PC-3 (cell line): ENCODE measurements around the gene ADGRD1. TPM values are rescaled to one million over a fixed set of nuclear protein-coding genes. Genes with fewer than 3 reads are reported as not detected.
"Not testable (repeated sequence)": the region's sequence is repeated elsewhere in the genome, so short reads cannot be mapped to it uniquely, and the experiment has no call there.

Experiments used
- ATAC-seq: fragments of 200-7000 bp; cut with Tn5 transposase; 2 replicates; pipeline ENCODE4 v1.9.1; 2020; ENCODE audit warnings: mild to moderate bottlenecking, moderate library complexity
- BruUV-seq: library from RNA; stranded (reverse); fragments of 400-500 nt; replicated peaks from 2 replicates; lab custom pipeline; 2021; lab: Mats Ljungman, UMichigan
- CTCF ChIA-PET: fragments of 300-600 bp; sonication (Branson Sonifier 250); formaldehyde crosslinking; loops from one replicate; lab custom pipeline; 2022; ENCODE audit warnings: antibody characterized with exemption; lab: Charles Lee
- POLR2A ChIA-PET: fragments of 300-600 bp; sonication (Branson Sonifier 250); formaldehyde crosslinking; loops from one replicate; lab custom pipeline; 2022; ENCODE audit warnings: antibody characterized with exemption; ENCODE audit not compliant: unreplicated experiment; lab: Charles Lee
- DNase-seq: peaks from one replicate; pipeline ENCODE4 v3.0.0-alpha.2; 2015
- H2AFZ ChIP-seq: fragments of 300-600 bp; sonication (generic); 2 replicates; pipeline ENCODE4 v1.6.0; 2016; ENCODE audit warnings: antibody characterized with exemption, low read length
- H3F3A ChIP-seq: fragments of 300-600 bp; sonication (generic); one replicate; pipeline ENCODE4 v1.6.0; 2017; ENCODE audit warnings: antibody characterized with exemption, low read length, control low read depth, mild to moderate bottlenecking; ENCODE audit not compliant: unreplicated experiment
- H3K27ac ChIP-seq: fragments of 300-600 bp; sonication (generic); 2 replicates; pipeline ENCODE4 v1.5.1; 2016; ENCODE audit warnings: mild to moderate bottlenecking, low read length
- H3K27me3 ChIP-seq: fragments of 300-600 bp; sonication (generic); 2 replicates; pipeline ENCODE4 v1.6.1; 2016; ENCODE audit warnings: low read length, mixed read lengths
- H3K36me3 ChIP-seq: fragments of 300-600 bp; sonication (generic); 2 replicates; pipeline ENCODE4 v1.6.1; 2016; ENCODE audit warnings: low read depth, mixed run types, low read length, mixed read lengths
- H3K4me1 ChIP-seq: fragments of 300-600 bp; sonication (generic); 2 replicates; pipeline ENCODE4 v1.5.1; 2016; ENCODE audit warnings: low read length; ENCODE audit not compliant: insufficient read depth
- H3K4me2 ChIP-seq: fragments of 300-600 bp; sonication (generic); 2 replicates; pipeline ENCODE4 v1.6.0; 2016; ENCODE audit warnings: low read length
- H3K4me3 ChIP-seq: fragments of 300-600 bp; sonication (generic); 2 replicates; pipeline ENCODE4 v1.5.1; 2016; ENCODE audit warnings: mild to moderate bottlenecking, low read length, mixed read lengths
- H3K79me2 ChIP-seq: fragments of 300-600 bp; sonication (generic); 2 replicates; pipeline ENCODE4 v1.6.1; 2017; ENCODE audit warnings: low read length, mixed read lengths
- H3K9ac ChIP-seq: fragments of 300-600 bp; sonication (generic); 2 replicates; pipeline ENCODE4 v1.6.0; 2016; ENCODE audit warnings: mild to moderate bottlenecking, low read length
- H3K9me2 ChIP-seq: fragments of 300-600 bp; sonication (generic); replicated peaks from 2 replicates; pipeline ENCODE4 v1.6.1; 2016; ENCODE audit warnings: mixed run types, low read length, mixed read lengths
- H3K9me3 ChIP-seq: fragments of 300-600 bp; sonication (generic); 2 replicates; pipeline ENCODE4 v1.6.1; 2016; ENCODE audit warnings: low read length, mixed read lengths
- H4K20me1 ChIP-seq: fragments of 300-600 bp; sonication (generic); 2 replicates; pipeline ENCODE4 v1.6.1; 2016; ENCODE audit warnings: low read length, mixed read lengths
- EZH2 ChIP-seq: fragments of 300-600 bp; sonication (generic); IDR thresholded peaks from one replicate; pipeline ENCODE4 v1.6.1; 2017; ENCODE audit warnings: antibody characterized with exemption, mild to moderate bottlenecking, low read length; ENCODE audit not compliant: unreplicated experiment
- EZH2phosphoT487 ChIP-seq: fragments of 300-600 bp; sonication (generic); IDR thresholded peaks from 2 replicates; pipeline ENCODE4 v1.6.1; 2018; ENCODE audit warnings: mild to moderate bottlenecking, antibody characterized with exemption, low read length, borderline replicate concordance
- intact Hi-C: fragments of 100-400 bp; cut with micrococcal nuclease; formaldehyde crosslinking; loops from 2 replicates; pipeline ENCODE4 v1.9.0; 2023
- total RNA-seq: library from RNA; depleted of rRNA; stranded (reverse); fragments of >200 nt; gene quantifications from 2 replicates; pipeline ENCODE4 v1.2.3, GENCODE V29; 2014
- TF ChIP-seq, protein P1 (sequence below): fragments of 300-600 bp; sonication (generic); conservative IDR thresholded peaks from 2 replicates; pipeline ENCODE4 v1.5.1; 2017; ENCODE audit warnings: antibody characterized with exemption, low read depth, mild to moderate bottlenecking, low read length

Gene ADGRD1
- total RNA-seq, 1 experiment from 2014 or later, result 0.18 TPM

DNA sequence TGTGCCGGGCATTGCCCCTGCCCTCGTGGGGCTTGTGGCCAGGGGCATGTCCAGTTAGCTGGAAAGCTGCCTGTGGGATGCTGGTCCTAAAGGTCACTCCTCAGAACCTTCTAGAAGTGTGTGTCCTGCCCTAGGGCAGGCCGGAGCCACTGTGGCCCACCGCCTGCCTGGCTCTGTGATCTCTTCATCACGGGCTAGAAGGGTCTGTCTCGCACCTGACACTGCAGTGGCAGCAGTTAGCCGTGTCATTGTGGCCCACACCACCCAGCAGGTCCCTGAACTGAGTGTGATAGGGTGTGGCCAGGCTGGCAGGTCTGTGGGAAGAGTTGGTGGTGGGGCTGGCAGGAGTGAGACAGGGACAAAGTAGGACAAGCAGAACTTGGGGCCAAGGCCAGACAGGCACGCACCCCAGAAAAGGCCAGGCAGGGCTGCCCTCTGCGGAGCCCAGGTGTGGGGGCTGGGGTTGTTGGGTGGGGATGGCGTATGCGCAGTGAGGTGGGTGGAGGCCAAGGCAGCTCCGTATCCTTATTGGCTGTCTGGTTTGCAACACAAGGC, 41.2 kb downstream of the ADGRD1 start:
- intact Hi-C loops, result no loop called here
- TF ChIP-seq EZH2 (no peak), EZH2phosphoT487 (no peak)
- TF ChIP-seq, protein P1, sequence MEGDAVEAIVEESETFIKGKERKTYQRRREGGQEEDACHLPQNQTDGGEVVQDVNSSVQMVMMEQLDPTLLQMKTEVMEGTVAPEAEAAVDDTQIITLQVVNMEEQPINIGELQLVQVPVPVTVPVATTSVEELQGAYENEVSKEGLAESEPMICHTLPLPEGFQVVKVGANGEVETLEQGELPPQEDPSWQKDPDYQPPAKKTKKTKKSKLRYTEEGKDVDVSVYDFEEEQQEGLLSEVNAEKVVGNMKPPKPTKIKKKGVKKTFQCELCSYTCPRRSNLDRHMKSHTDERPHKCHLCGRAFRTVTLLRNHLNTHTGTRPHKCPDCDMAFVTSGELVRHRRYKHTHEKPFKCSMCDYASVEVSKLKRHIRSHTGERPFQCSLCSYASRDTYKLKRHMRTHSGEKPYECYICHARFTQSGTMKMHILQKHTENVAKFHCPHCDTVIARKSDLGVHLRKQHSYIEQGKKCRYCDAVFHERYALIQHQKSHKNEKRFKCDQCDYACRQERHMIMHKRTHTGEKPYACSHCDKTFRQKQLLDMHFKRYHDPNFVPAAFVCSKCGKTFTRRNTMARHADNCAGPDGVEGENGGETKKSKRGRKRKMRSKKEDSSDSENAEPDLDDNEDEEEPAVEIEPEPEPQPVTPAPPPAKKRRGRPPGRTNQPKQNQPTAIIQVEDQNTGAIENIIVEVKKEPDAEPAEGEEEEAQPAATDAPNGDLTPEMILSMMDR, result no peak
- Histone ChIP-seq H3K4me1 (no peaks in the 10 kb centered on the region), H3K9me3 (peaks cover 12% of the 10 kb centered on the region; the same call in 1 of the 2 replicates), H3K27ac (no peak overlapping the region), H3F3A (no peaks in the 10 kb centered on the region), H3K4me2 (no peak overlapping the region), H3K4me3 (no peak overlapping the region), H3K79me2 (no peaks in the 10 kb centered on the region), H3K9ac (no peak overlapping the region), H2AFZ (no peak overlapping the region), H3K36me3 (no peaks in the 10 kb centered on the region), H4K20me1 (no peaks in the 10 kb centered on the region), H3K27me3 (peaks cover 37% of the 10 kb centered on the region), H3K9me2 (no peaks in the 10 kb centered on the region)
- ChIA-PET POLR2A (no interaction called here), CTCF (no interaction called here)
- ATAC-seq (no peak), DNase-seq (no peak)
- no TSS peak for BruUV-seq

DNA sequence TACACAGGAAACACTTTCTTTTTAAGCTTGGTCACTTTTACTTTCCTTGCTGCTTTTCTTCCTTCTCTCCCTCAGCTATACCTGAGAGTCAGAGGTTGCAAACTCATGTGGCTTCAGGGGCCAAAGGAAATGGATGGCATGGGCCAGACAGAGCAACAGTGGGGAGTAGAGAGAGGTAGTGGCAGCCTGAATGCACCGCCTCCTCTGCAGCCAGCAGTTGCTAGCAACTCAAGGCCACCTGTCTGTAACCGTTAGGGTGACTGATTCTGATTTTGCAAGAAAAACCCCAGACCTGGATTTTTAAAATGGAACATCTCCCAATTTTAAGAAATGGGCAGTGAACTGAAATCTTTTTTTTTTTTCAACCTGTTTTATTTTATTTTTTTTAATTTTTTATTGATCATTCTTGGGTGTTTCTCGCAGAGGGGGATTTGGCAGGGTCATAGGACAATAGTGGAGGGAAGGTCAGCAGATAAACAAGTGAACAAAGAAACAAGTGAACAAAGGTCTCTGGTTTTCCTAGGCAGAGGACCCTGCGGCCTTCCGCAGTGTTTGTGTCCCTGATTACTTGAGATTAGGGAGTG, 41.8 kb downstream of the ADGRD1 start:
- POLR2A ChIA-PET, ATAC-seq, H3K4me1 ChIP-seq, H3K4me3 ChIP-seq, H3K27ac ChIP-seq, DNase-seq, CTCF ChIA-PET, intact Hi-C loops, H3K9me2 ChIP-seq, H2AFZ ChIP-seq, H3K36me3 ChIP-seq, H4K20me1 ChIP-seq, H3K79me2 ChIP-seq, H3K4me2 ChIP-seq, H3K9ac ChIP-seq, H3F3A ChIP-seq, BruUV-seq: not testable (repeated sequence)
- Histone ChIP-seq H3K9me3 (peaks cover 12% of the 10 kb centered on the region; the same call in 1 of the 2 replicates), H3K27me3 (peaks cover 35% of the 10 kb centered on the region)

DNA sequence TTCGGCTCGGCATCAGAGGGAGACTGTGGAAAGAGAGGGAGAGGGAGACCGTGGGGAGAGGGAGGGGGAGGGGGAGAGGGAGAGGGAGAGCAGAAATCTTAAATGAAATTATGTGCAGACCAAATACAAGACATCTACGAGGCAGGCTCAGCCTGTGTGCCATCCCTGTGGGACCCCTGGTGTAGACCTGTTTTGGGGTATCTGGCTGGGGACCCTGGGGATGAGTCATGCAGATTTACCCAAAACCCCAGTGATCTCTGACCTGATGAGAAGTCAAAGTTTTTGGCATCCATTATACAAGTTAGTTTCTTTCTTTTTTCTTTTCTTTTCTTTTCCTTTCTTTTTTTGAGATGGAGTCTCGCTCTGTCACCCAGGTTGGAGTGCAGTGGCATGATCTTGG, 44.4 kb downstream of the ADGRD1 start:
- Histone ChIP-seq H3K27me3 (peaks cover 26% of the 10 kb centered on the region), H4K20me1 (no peaks in the 10 kb centered on the region), H3K36me3 (no peaks in the 10 kb centered on the region), H3K9me2 (no peaks in the 10 kb centered on the region), H2AFZ (no peak overlapping the region), H3K79me2 (no peaks in the 10 kb centered on the region), H3K4me1 (no peaks in the 10 kb centered on the region), H3K4me2 (no peak overlapping the region), H3K9me3 (peaks cover 12% of the 10 kb centered on the region; the same call in 1 of the 2 replicates), H3F3A (no peaks in the 10 kb centered on the region), H3K27ac (no peak overlapping the region), H3K9ac (no peak overlapping the region), H3K4me3 (no peak overlapping the region)
- no peak for DNase-seq
- ChIA-PET POLR2A (no interaction called here), CTCF (no interaction called here)
- TF ChIP-seq, protein P1, result no peak
- TF ChIP-seq EZH2 (no peak), EZH2phosphoT487 (no peak)
- BruUV-seq, result no TSS peak
- no peak for ATAC-seq
- intact Hi-C loops, result no loop called here
